ENCODE results near the gene KIAA0930.

The KIAA0930 gene

DNA sequence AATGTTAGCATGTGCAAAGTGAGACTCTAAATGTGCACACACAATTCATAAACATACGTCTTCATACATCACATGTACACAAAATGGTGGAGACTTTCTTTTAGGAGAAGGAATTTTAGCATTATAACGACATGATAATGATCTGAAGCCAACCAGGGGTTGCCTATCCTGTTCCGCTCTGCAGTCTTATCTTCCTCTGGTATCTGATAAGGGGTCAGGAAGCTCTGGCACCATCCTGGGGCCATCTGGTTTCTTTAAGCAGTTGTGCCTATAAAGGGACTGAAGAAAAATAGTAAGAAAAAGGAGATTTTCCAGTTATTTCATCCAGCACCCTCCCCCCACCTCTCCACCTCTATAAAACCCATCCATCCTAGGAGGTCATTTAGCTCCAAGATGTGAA is 82.8 kb downstream of the KIAA0930 start:
- TF ChIP-seq CTCF (IDR thresholded peaks at IDR 0.05; ENCODE audit: low read depth, low read length) = no peak
- DNase-seq (ENCODE audit: low read depth, low spot score) = no peak
- no peak overlapping the region for H3K4me3 ChIP-seq (ENCODE audit: low read depth, low read length)
- in situ Hi-C loops (cut with HindIII; ENCODE audit: low sequenced_read_pairs) = no loop called here

- in situ Hi-C loops (cut with HindIII; ENCODE audit: low sequenced_read_pairs) = no loop called here
- no peak for TF ChIP-seq CTCF (IDR thresholded peaks at IDR 0.05; ENCODE audit: low read depth, low read length)
- DNase-seq (ENCODE audit: low read depth, low spot score) = peak; percentile 16
- no peak overlapping the region for H3K4me3 ChIP-seq (ENCODE audit: low read depth, low read length)
Observed at GRCh38 chr22:45155050-45155840, 85.4 kb downstream of the KIAA0930 start.

DNA sequence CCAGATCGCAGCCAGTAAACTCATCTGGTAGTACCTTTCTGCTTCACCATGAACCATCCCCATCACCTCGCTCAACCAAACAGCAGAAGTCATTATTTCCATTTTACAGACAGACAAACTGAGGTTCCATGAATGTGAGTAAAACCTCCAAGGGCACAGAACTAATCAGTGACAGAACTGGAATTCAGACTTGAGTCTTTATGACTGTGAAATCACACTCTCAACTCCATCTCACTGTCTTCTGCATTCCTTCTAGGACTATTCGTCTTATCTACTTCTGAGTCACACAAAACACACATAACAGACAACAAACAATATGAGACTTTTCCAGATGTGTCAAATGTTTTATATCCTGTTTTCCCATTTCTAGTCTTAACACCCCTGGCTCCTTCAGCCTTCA is 86.3 kb downstream of the KIAA0930 start:
- no peak for TF ChIP-seq CTCF (IDR thresholded peaks at IDR 0.05; ENCODE audit: low read depth, low read length)
- no peak overlapping the region for H3K4me3 ChIP-seq (ENCODE audit: low read depth, low read length)
- in situ Hi-C loops (cut with HindIII; ENCODE audit: low sequenced_read_pairs) = no loop called here
- DNase-seq (ENCODE audit: low read depth, low spot score) = no peak

DNA sequence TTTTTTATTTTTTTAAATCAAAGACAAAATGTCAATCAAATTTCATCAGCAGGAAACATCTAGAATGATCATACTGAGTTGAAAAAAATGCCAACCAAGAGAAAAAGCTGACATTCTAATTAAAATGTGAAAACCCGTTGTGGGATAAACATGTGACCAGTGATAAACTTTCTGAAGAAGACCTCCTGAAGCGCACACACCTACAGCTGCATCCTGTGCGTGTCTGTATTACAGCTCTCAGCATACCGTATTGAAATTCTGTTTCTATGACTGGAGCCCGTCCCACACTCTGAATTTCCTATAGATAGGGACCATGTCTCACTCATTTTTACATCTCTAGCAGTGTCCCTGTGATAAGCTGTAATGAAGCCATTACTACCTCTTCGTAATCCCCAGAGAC is 89.2 kb downstream of the KIAA0930 start:
- no peak for TF ChIP-seq CTCF (IDR thresholded peaks at IDR 0.05; ENCODE audit: low read depth, low read length)
- in situ Hi-C loops (cut with HindIII; ENCODE audit: low sequenced_read_pairs) = no loop called here
- no peak for DNase-seq (ENCODE audit: low read depth, low spot score)
- H3K4me3 ChIP-seq (ENCODE audit: low read depth, low read length) = no peak overlapping the region

DNA sequence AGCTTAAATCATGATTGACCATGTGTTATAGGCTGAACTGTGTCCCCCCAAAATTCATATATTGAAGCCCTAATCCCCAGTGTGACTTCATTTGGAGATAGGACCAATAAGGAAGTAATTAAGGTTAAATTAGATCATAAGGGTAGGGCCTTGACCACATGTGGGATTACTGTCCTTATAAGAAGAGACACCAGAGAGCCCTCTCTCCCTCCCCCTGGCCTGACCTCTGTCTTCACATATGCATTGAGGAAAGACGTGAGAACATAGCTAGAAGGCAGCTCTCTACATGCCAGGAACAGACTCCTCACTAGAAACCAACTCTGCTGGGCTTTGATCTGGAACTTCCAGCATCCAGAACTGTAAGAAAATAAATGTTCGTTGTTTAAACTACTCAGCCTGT is 90.6 kb downstream of the KIAA0930 start:
- no peak for TF ChIP-seq CTCF (IDR thresholded peaks at IDR 0.05; ENCODE audit: low read depth, low read length)
- no peak for DNase-seq (ENCODE audit: low read depth, low spot score)
- in situ Hi-C loops (cut with HindIII; ENCODE audit: low sequenced_read_pairs) = no loop called here
- H3K4me3 ChIP-seq (ENCODE audit: low read depth, low read length) = no peak overlapping the region

DNA sequence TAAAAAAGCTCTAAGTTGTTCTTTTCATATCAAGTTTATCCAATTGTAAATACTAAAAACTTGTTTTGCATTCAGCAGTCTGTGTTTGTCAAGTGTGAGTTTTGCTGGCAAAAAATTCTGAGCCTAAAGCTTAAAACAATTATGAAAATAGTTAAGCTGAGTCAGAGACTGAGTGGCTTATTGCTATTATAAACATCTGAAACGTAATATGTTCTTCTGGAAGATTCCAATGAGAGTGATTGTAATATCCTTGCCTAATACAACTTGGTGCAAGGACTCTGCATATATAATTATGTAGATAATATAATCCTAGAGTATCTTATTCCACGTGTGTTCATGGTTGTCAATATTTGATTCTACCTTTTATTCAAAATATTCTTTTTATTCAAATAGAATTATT is 91.0 kb downstream of the KIAA0930 start:
- no peak for DNase-seq (ENCODE audit: low read depth, low spot score)
- H3K4me3 ChIP-seq (ENCODE audit: low read depth, low read length) = no peak overlapping the region
- in situ Hi-C loops (cut with HindIII; ENCODE audit: low sequenced_read_pairs) = no loop called here
- no peak for TF ChIP-seq CTCF (IDR thresholded peaks at IDR 0.05; ENCODE audit: low read depth, low read length)

All from astrocyte of the spinal cord (primary cell).